HG02642 (cell line): Measurements from ENCODE around the gene EXOC6B.
A peak's percentile ranks its signal among the peaks of the same experiment; 100 is the strongest.
"Not testable (repeated sequence)": the region's sequence is repeated elsewhere in the genome, so short reads cannot be mapped to it uniquely, and the experiment has no call there.

Experiments
- ATAC-seq: cut with Tn5 transposase; IDR thresholded peaks from one replicate; pipeline ENCODE4 v1.9.1; 2021; ENCODE audit warnings: mild to moderate bottlenecking; ENCODE audit not compliant: unreplicated experiment, poor library complexity

EXOC6B gene

GRCh38 chr2:72694715-72695496 lies 130.9 kb downstream of the EXOC6B start:
- no peak for ATAC-seq

GRCh38 chr2:72689579-72690195 lies 136.1 kb downstream of the EXOC6B start:
- no peak for ATAC-seq

GRCh38 chr2:72685638-72686213 lies 140.1 kb downstream of the EXOC6B start:
- ATAC-seq = no peak

- ATAC-seq = no peak
Observed at GRCh38 chr2:72682061-72682460, 143.8 kb downstream of the EXOC6B start.

- no peak for ATAC-seq
Observed at GRCh38 chr2:72681016-72681995, 144.5 kb downstream of the EXOC6B start.

- peak; percentile 83 for ATAC-seq
Observed at GRCh38 chr2:72678024-72678423, 147.8 kb downstream of the EXOC6B start.

- no peak for ATAC-seq
Observed at GRCh38 chr2:72676341-72677025, 149.3 kb downstream of the EXOC6B start.

GRCh38 chr2:72674982-72675915 lies 150.6 kb downstream of the EXOC6B start:
- no peak for ATAC-seq

GRCh38 chr2:72673279-72673678 lies 152.6 kb downstream of the EXOC6B start:
- ATAC-seq = no peak

- no peak for ATAC-seq
Observed at GRCh38 chr2:72669121-72669520, 156.7 kb downstream of the EXOC6B start.

- ATAC-seq = no peak
Observed at GRCh38 chr2:72668647-72669046, 157.2 kb downstream of the EXOC6B start.

- no peak for ATAC-seq
Observed at GRCh38 chr2:72665448-72665847, 160.4 kb downstream of the EXOC6B start.

GRCh38 chr2:72661985-72662384 lies 163.8 kb downstream of the EXOC6B start:
- ATAC-seq = no peak

GRCh38 chr2:72649810-72650209 lies 176.0 kb downstream of the EXOC6B start:
- ATAC-seq = no peak

- not testable (repeated sequence) for ATAC-seq
Observed at GRCh38 chr2:72641221-72641620, 184.6 kb downstream of the EXOC6B start.

GRCh38 chr2:72638600-72639211 lies 187.1 kb downstream of the EXOC6B start:
- no peak for ATAC-seq

- ATAC-seq = no peak
Observed at GRCh38 chr2:72636210-72636609, 189.6 kb downstream of the EXOC6B start.

GRCh38 chr2:72630767-72631166 lies 195.1 kb downstream of the EXOC6B start:
- no peak for ATAC-seq
